ENCODE measurements around the gene ZNF618.
A peak's percentile ranks its signal among the peaks of the same experiment; 100 is the strongest.
"Not testable (repeated sequence)": the region's sequence is repeated elsewhere in the genome, so short reads cannot be mapped to it uniquely, and the experiment has no call there.

The ZNF618 gene

DNA sequence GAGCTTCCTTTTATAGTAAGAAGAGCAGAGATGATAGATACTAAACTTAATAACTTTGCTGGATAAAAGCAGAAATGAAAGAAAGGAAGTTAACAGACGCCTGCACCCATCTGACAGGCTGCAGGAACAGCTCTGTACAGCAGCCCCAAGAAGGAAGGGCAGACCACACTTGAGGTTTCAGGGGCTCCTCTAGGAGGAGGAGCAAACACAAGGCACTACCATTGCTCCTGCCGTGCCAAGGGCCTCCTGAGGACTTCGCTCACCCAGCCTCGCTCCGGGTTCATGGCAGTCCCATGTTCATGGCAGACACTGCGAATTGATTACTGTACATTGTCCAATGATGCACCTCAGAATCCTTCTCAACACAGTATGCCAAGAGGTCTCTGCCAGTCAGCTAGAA is 116.9 kb downstream of the ZNF618 start:
- TF ChIP-seq, protein P1, sequence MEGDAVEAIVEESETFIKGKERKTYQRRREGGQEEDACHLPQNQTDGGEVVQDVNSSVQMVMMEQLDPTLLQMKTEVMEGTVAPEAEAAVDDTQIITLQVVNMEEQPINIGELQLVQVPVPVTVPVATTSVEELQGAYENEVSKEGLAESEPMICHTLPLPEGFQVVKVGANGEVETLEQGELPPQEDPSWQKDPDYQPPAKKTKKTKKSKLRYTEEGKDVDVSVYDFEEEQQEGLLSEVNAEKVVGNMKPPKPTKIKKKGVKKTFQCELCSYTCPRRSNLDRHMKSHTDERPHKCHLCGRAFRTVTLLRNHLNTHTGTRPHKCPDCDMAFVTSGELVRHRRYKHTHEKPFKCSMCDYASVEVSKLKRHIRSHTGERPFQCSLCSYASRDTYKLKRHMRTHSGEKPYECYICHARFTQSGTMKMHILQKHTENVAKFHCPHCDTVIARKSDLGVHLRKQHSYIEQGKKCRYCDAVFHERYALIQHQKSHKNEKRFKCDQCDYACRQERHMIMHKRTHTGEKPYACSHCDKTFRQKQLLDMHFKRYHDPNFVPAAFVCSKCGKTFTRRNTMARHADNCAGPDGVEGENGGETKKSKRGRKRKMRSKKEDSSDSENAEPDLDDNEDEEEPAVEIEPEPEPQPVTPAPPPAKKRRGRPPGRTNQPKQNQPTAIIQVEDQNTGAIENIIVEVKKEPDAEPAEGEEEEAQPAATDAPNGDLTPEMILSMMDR (IDR thresholded peaks at IDR 0.05; ENCODE audit: insufficient read depth, low read depth, low read length, missing control alignments) = no peak
- H3K4me3 ChIP-seq (ENCODE audit: low read length) = no peak overlapping the region
- DNase-seq (ENCODE audit: low read depth) = no peak

DNA sequence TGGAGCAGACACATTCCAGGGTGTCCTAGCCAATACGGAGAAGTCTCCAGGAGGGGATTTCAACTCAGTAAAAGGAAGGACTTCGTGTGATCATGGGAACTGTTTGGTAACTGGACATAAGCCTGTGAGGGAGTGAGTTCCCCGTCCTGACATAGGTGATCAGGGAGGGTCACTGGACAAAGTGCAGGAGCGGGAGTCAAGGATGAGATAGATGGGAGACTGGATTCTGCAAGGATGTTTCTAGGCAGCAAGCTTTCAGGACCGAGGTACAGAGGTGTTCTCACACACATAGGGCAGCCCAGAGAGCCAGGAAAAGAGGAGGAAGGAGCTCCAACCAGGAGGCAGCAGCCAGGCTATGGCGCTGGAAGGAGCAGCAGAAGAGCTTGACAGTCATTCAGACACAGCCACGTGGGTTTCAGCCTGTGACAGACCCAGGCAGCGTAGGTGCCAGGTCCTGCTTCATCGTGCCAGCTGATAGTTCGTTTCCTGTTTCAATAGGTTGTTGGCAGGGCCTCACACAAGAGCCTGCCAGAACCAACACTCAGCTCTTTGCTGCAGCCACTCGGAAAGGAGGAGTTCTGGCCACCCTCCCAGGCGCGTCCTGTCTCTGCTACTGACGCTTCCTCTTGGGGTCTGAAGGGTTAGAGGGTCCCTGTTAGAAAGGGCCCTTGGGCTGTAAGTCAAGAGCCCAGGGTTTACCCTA is 117.9 kb downstream of the ZNF618 start:
- peak; percentile 61 for DNase-seq (ENCODE audit: low read depth)
- TF ChIP-seq, protein P1 (IDR thresholded peaks at IDR 0.05; ENCODE audit: insufficient read depth, low read depth, low read length, missing control alignments) = no peak
- H3K4me3 ChIP-seq (ENCODE audit: low read length) = no peak overlapping the region

DNA sequence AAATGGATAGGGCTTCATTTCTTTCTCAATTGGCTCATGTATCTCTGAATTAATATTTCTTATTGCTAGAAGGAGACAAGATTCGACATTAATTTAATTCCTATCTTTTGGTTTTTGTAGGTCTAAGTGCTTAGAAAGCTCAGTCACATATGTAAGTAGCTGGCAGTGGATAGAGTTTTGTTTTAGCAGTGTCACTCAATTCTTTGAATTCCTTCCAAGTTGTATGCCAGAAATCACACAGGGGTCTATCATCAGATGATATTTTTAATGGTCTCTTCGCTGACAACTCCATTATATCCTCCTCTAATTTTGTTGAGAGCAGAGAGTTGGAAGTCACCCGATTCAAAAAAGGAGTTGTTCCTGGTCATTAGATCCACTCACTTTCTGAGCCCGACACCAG is 119.3 kb downstream of the ZNF618 start:
- no peak overlapping the region for H3K4me3 ChIP-seq (ENCODE audit: low read length)
- TF ChIP-seq, protein P1 (IDR thresholded peaks at IDR 0.05; ENCODE audit: insufficient read depth, low read depth, low read length, missing control alignments) = no peak
- no peak for DNase-seq (ENCODE audit: low read depth)

DNA sequence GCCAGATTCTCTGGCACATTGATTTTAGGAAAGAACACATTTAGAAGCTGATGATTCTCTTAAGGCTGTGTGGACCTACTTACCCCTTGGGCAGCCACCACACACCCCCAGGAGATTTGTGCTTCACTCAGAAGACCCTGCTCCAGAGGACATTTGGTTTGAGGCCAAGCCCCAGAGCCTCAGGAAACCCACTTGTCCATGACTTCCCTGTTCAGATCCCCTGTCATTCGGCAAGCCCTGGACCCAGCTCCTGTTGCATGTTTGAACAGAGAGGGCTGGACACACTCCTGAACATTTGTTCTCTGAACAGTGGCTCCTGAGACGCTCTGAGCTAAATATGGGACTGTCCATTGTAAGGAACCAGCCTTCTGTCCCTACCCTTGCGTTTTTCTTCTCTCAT is 119.9 kb downstream of the ZNF618 start:
- DNase-seq (ENCODE audit: low read depth) = no peak
- TF ChIP-seq, protein P1 (IDR thresholded peaks at IDR 0.05; ENCODE audit: insufficient read depth, low read depth, low read length, missing control alignments) = no peak

DNA sequence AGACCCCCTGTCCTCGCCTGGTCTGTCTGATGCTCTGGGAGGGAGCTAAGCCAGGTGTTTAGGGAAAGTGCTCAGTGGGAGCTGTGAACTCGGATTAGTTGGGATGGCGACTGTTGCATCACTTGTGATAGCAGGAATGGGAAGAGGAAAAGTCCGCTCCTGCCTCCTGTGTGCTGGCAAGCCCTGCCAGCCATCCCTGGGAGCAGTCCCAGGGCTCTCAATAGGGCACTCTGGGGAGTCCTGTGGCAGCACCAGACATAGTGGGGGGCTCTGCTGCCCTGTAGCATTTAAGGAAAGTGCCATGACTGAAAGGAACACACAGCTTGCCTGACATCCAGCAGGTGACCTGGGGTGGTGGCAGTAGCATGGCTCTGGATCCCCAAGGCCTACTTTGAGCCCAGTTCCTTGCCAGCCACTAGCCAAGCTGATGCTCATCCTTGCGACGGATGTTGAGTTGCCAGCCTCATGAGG is 120.5 kb downstream of the ZNF618 start:
- no peak overlapping the region for H3K4me3 ChIP-seq (ENCODE audit: low read length)
- no peak for DNase-seq (ENCODE audit: low read depth)
- TF ChIP-seq, protein P1 (IDR thresholded peaks at IDR 0.05; ENCODE audit: insufficient read depth, low read depth, low read length, missing control alignments) = no peak

More for the DNA sequence above, 119.9 kb downstream of the ZNF618 start:
- H3K4me3 ChIP-seq (ENCODE audit: low read length) = no peak overlapping the region

DNA sequence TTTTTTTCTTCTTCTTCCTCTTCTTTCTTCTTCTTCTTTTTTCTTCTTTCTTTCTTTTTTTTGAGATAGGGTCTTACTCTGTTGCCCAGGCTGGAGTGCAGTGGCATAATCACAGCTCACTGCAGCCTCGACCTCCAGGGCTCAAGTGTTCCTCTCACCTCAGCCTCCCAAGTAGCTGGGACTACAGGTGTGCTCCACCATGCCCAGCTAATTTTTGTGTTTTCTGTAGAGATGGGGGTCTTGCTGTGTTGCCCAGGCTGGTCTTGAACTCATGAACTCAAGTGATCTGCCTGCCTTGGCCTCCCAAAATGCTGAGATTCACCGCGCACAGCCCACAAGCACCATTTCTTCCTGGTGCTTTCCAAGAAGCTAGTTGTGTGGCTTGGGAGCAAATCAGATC is 121.0 kb downstream of the ZNF618 start:
- H3K4me3 ChIP-seq (ENCODE audit: low read length); DNase-seq (ENCODE audit: low read depth): not testable (repeated sequence)

DNA sequence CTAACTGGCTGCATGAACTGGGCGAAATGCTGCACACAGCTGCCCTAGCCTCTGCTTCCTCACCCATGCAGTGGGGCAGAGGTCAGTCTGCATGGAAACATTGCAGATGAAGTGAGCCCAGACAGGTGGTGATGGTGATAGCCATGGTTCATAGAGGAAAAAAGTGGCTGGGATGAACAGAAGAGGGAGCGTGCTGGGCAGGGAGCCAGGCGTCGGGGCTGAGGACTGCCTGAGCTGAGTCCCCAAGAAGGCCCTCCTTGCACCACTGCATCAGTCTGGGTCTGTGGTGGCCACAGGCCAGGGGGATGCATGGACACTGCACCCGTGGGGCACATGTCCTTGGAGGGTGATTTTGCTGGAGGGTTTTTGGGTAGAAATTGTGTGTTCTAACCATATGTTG is 121.5 kb downstream of the ZNF618 start:
- DNase-seq (ENCODE audit: low read depth) = no peak
- H3K4me3 ChIP-seq (ENCODE audit: low read length) = no peak overlapping the region
- TF ChIP-seq, protein P1 (IDR thresholded peaks at IDR 0.05; ENCODE audit: insufficient read depth, low read depth, low read length, missing control alignments) = no peak

All from epithelial cell of esophagus (primary cell).